Endothelial cell (in vitro differentiated cells): ENCODE data around the gene MYO1E. TPM values are rescaled to one million over a fixed set of nuclear protein-coding genes. Genes with fewer than 3 reads are reported as not detected.

Source experiments
- DNase-seq: peaks from one replicate; pipeline ENCODE4 v3.0.0; 2021; ENCODE audit warnings: low spot score
- H3K27ac Mint-ChIP-seq: one replicate; pipeline ENCODE4 v1.8.0; 2021; ENCODE audit warnings: mixed read lengths, inconsistent platforms; ENCODE audit not compliant: unreplicated experiment
- H3K27me3 Mint-ChIP-seq: one replicate; pipeline ENCODE4 v1.8.0; 2021; ENCODE audit warnings: mild to moderate bottlenecking, moderate library complexity, mixed read lengths, inconsistent platforms; ENCODE audit not compliant: unreplicated experiment
- H3K36me3 Mint-ChIP-seq: one replicate; pipeline ENCODE4 v1.8.0; 2021; ENCODE audit warnings: mild to moderate bottlenecking, low read depth, mixed read lengths, inconsistent platforms; ENCODE audit not compliant: unreplicated experiment
- H3K4me1 Mint-ChIP-seq: one replicate; pipeline ENCODE4 v1.8.0; 2021; ENCODE audit warnings: mild to moderate bottlenecking, mixed read lengths, inconsistent platforms; ENCODE audit not compliant: unreplicated experiment
- H3K4me3 Mint-ChIP-seq: one replicate; pipeline ENCODE4 v1.8.0; 2021; ENCODE audit warnings: mild to moderate bottlenecking, mixed read lengths, inconsistent platforms; ENCODE audit not compliant: unreplicated experiment
- H3K9me3 Mint-ChIP-seq: one replicate; pipeline ENCODE4 v1.8.0; 2021; ENCODE audit warnings: mixed read lengths, inconsistent platforms; ENCODE audit not compliant: unreplicated experiment
- CTCF ChIP-seq: fragments of 200-600 bp; sonication (generic); IDR thresholded peaks from one replicate; pipeline ENCODE4 v1.5.0; 2021; ENCODE audit warnings: antibody characterized with exemption; ENCODE audit not compliant: unreplicated experiment
- total RNA-seq: library from RNA; stranded (reverse); fragmentation: NEBNext Ultra II Directional; extraction: Animal tissue kit (Norgen Biotek cat#: 25700); gene quantifications from one replicate; pipeline ENCODE4 v1.2.1, GENCODE V29; 2021; ENCODE audit not compliant: unreplicated experiment

The MYO1E gene
- total RNA-seq, 1 donor from 2014 or later: 146 TPM

GRCh38 chr15:59158701-59159034 lies 214.0 kb downstream of the MYO1E start:
- Mint-ChIP-seq H3K4me3 (no peak overlapping the region), H3K36me3 (peaks cover 38% of the 10 kb centered on the region), H3K4me1 (peaks cover 8% of the 10 kb centered on the region), H3K27ac (no peak overlapping the region), H3K27me3 (no peaks in the 10 kb centered on the region), H3K9me3 (no peaks in the 10 kb centered on the region)
- TF ChIP-seq CTCF: no peak
- DNase-seq: no peak

- Mint-ChIP-seq H3K27me3 (no peaks in the 10 kb centered on the region), H3K9me3 (no peaks in the 10 kb centered on the region), H3K27ac (no peak overlapping the region), H3K36me3 (peaks cover 42% of the 10 kb centered on the region), H3K4me3 (no peak overlapping the region), H3K4me1 (peaks cover 8% of the 10 kb centered on the region)
- no peak for TF ChIP-seq CTCF
- no peak for DNase-seq
Observed at GRCh38 chr15:59157840-59158700, 214.6 kb downstream of the MYO1E start.

DNA sequence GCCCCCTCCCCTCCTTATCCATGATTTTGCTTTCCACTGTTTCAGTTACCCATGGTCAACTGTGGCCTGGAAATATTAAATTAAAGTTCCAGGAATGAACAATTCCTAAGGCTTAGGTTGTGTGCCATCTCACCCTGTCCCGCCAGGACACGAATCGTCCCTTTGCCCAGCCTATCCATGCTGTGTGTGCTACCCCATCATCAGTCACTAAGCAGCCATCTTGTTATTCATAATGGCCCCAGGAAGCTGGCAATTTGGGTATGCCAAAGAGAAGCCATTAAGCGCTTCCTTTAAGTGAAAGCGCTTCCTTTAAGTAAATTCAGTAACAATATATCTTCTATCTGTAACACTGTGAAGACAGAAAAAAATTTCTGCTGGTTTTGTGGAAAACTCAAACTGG lies 215.3 kb downstream of the MYO1E start:
- no peak for DNase-seq
- Mint-ChIP-seq H3K4me3 (no peak overlapping the region), H3K4me1 (peaks cover 8% of the 10 kb centered on the region), H3K9me3 (no peaks in the 10 kb centered on the region), H3K27me3 (no peaks in the 10 kb centered on the region), H3K27ac (no peak overlapping the region), H3K36me3 (peaks cover 43% of the 10 kb centered on the region)
- no peak for TF ChIP-seq CTCF

DNA sequence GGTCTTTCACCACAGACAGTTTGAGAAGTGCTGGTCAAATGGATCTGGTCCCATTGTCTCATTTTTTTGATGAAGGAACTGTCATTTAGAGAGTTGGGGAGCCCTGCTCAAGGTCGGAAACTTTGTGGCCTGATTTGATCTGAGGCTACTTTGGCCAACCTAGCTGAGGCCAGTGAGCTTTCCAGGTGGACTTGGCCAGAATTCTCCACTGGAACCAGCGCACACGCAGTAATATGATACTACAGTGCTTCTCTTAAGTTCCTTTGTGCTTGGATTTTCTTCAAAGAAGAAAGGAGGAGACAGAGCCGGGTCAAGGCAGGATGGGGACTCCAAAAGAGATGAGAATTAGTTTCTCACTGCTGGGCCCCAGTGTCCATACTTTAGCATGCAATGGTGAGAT lies 217.2 kb downstream of the MYO1E start:
- Mint-ChIP-seq H3K27ac (no peak overlapping the region), H3K9me3 (no peaks in the 10 kb centered on the region), H3K4me1 (peaks cover 8% of the 10 kb centered on the region), H3K4me3 (no peak overlapping the region), H3K27me3 (no peaks in the 10 kb centered on the region), H3K36me3 (peaks cover 52% of the 10 kb centered on the region)
- no peak for DNase-seq
- TF ChIP-seq CTCF: no peak

- H3K27ac Mint-ChIP-seq: no peak overlapping the region
- peaks cover 56% of the 10 kb centered on the region for H3K36me3 Mint-ChIP-seq
- no peak overlapping the region for H3K4me3 Mint-ChIP-seq
- H3K4me1 Mint-ChIP-seq: peaks cover 9% of the 10 kb centered on the region
- no peaks in the 10 kb centered on the region for H3K9me3 Mint-ChIP-seq
- no peaks in the 10 kb centered on the region for H3K27me3 Mint-ChIP-seq
- DNase-seq: no peak
- no peak for TF ChIP-seq CTCF
Observed at GRCh38 chr15:59154243-59154642, 218.4 kb downstream of the MYO1E start.
